Adipocyte (in vitro differentiated cells): ENCODE results near the gene FOSL2.

Experiments
- DNase-seq: peaks from one replicate; pipeline ENCODE4 v3.0.0-alpha.2; 2015; ENCODE audit warnings: low read depth
- H3K27me3 ChIP-seq: replicated peaks from 2 replicates; pipeline ENCODE4 v1.7.0; 2013; ENCODE audit warnings: mild to moderate bottlenecking, low read length, moderate library complexity; ENCODE audit not compliant: control insufficient read depth, insufficient read depth
- H3K36me3 ChIP-seq: 2 replicates; pipeline ENCODE4 v1.7.0; 2013; ENCODE audit warnings: low read length, mild to moderate bottlenecking, moderate library complexity; ENCODE audit not compliant: control insufficient read depth, insufficient read depth, severe bottlenecking
- H3K4me1 ChIP-seq: 2 replicates; pipeline ENCODE4 v1.7.0; 2013; ENCODE audit warnings: mild to moderate bottlenecking, low read length, moderate library complexity; ENCODE audit not compliant: control insufficient read depth, insufficient read depth
- H3K4me3 ChIP-seq: 2 replicates; pipeline ENCODE4 v1.7.0; 2013; ENCODE audit warnings: mild to moderate bottlenecking, low read length, moderate library complexity
- H3K9ac ChIP-seq: 2 replicates; pipeline ENCODE4 v1.7.0; 2013; ENCODE audit warnings: mild to moderate bottlenecking, low read length, moderate library complexity
- H3K9me3 ChIP-seq: 2 replicates; pipeline ENCODE4 v1.7.0; 2013; ENCODE audit warnings: mild to moderate bottlenecking, low read length, moderate library complexity; ENCODE audit not compliant: control insufficient read depth

The FOSL2 gene

GRCh38 chr2:28438532-28439063 is 45.9 kb downstream of the FOSL2 start:
- Histone ChIP-seq H3K9ac (no peak overlapping the region), H3K4me3 (no peak overlapping the region), H3K36me3 (no peaks in the 10 kb centered on the region), H3K9me3 (peaks cover 5% of the 10 kb centered on the region), H3K27me3 (no peaks in the 10 kb centered on the region), H3K4me1 (no peaks in the 10 kb centered on the region)
- no peak for DNase-seq

GRCh38 chr2:28439127-28439526 is 46.5 kb downstream of the FOSL2 start:
- no peak for DNase-seq
- Histone ChIP-seq H3K27me3 (no peaks in the 10 kb centered on the region), H3K9me3 (no peaks in the 10 kb centered on the region), H3K9ac (no peak overlapping the region), H3K4me1 (no peaks in the 10 kb centered on the region), H3K36me3 (no peaks in the 10 kb centered on the region), H3K4me3 (no peak overlapping the region)

GRCh38 chr2:28439763-28440162 is 47.1 kb downstream of the FOSL2 start:
- Histone ChIP-seq H3K9ac (no peak overlapping the region), H3K4me3 (no peak overlapping the region), H3K27me3 (no peaks in the 10 kb centered on the region), H3K9me3 (no peaks in the 10 kb centered on the region), H3K4me1 (no peaks in the 10 kb centered on the region), H3K36me3 (no peaks in the 10 kb centered on the region)
- no peak for DNase-seq

- no peaks in the 10 kb centered on the region for H3K36me3 ChIP-seq
- peaks cover 19% of the 10 kb centered on the region for H3K4me1 ChIP-seq
- H3K9me3 ChIP-seq = no peaks in the 10 kb centered on the region
- no peaks in the 10 kb centered on the region for H3K27me3 ChIP-seq
- no peak overlapping the region for H3K4me3 ChIP-seq
- DNase-seq = no peak
- no peak overlapping the region for H3K9ac ChIP-seq
Measured at GRCh38 chr2:28442328-28442727, 49.7 kb downstream of the FOSL2 start.

GRCh38 chr2:28444956-28445355 is 52.3 kb downstream of the FOSL2 start:
- no peaks in the 10 kb centered on the region for H3K36me3 ChIP-seq
- H3K4me1 ChIP-seq = peaks cover 41% of the 10 kb centered on the region
- no peak overlapping the region for H3K9ac ChIP-seq
- no peaks in the 10 kb centered on the region for H3K9me3 ChIP-seq
- H3K4me3 ChIP-seq = no peak overlapping the region
- no peaks in the 10 kb centered on the region for H3K27me3 ChIP-seq
- no peak for DNase-seq

GRCh38 chr2:28445448-28446258 is 53.0 kb downstream of the FOSL2 start:
- no peaks in the 10 kb centered on the region for H3K36me3 ChIP-seq
- no peak overlapping the region for H3K9ac ChIP-seq
- H3K9me3 ChIP-seq = no peaks in the 10 kb centered on the region
- peak; percentile 88 for DNase-seq
- peaks cover 41% of the 10 kb centered on the region for H3K4me1 ChIP-seq
- no peaks in the 10 kb centered on the region for H3K27me3 ChIP-seq
- H3K4me3 ChIP-seq = no peak overlapping the region

- no peak overlapping the region for H3K4me3 ChIP-seq
- DNase-seq = no peak
- no peaks in the 10 kb centered on the region for H3K36me3 ChIP-seq
- H3K9ac ChIP-seq = no peak overlapping the region
- no peaks in the 10 kb centered on the region for H3K27me3 ChIP-seq
- no peaks in the 10 kb centered on the region for H3K9me3 ChIP-seq
- H3K4me1 ChIP-seq = peaks cover 41% of the 10 kb centered on the region
Measured at GRCh38 chr2:28446531-28446930, 53.9 kb downstream of the FOSL2 start.

GRCh38 chr2:28447086-28447485 is 54.4 kb downstream of the FOSL2 start:
- no peaks in the 10 kb centered on the region for H3K9me3 ChIP-seq
- no peak for DNase-seq
- H3K4me3 ChIP-seq = no peak overlapping the region
- no peak overlapping the region for H3K9ac ChIP-seq
- H3K36me3 ChIP-seq = no peaks in the 10 kb centered on the region
- H3K4me1 ChIP-seq = peaks cover 41% of the 10 kb centered on the region
- H3K27me3 ChIP-seq = no peaks in the 10 kb centered on the region

- Histone ChIP-seq H3K9me3 (no peaks in the 10 kb centered on the region), H3K4me3 (peak overlapping the region; percentile 53), H3K9ac (peak overlapping the region; percentile 42), H3K27me3 (no peaks in the 10 kb centered on the region), H3K4me1 (peaks cover 41% of the 10 kb centered on the region), H3K36me3 (no peaks in the 10 kb centered on the region)
- peak; percentile 73 for DNase-seq
Measured at GRCh38 chr2:28447943-28448792, 55.5 kb downstream of the FOSL2 start.

- Histone ChIP-seq H3K4me1 (peaks cover 41% of the 10 kb centered on the region), H3K36me3 (no peaks in the 10 kb centered on the region), H3K27me3 (no peaks in the 10 kb centered on the region), H3K4me3 (peak overlapping the region; percentile 53), H3K9ac (peak overlapping the region; percentile 42), H3K9me3 (no peaks in the 10 kb centered on the region)
- DNase-seq = no peak
Measured at GRCh38 chr2:28448793-28449100, 56.1 kb downstream of the FOSL2 start.

- Histone ChIP-seq H3K4me1 (peaks cover 41% of the 10 kb centered on the region), H3K9me3 (no peaks in the 10 kb centered on the region), H3K27me3 (no peaks in the 10 kb centered on the region), H3K4me3 (no peak overlapping the region), H3K36me3 (no peaks in the 10 kb centered on the region), H3K9ac (no peak overlapping the region)
- DNase-seq = no peak
Measured at GRCh38 chr2:28449126-28449487, 56.4 kb downstream of the FOSL2 start.
